Astrocyte of the hippocampus (primary cell): ENCODE measurements around the gene NPPB.
"Not testable (repeated sequence)": the region's sequence is repeated elsewhere in the genome, so short reads cannot be mapped to it uniquely, and the experiment has no call there.

Source experiments
- DNase-seq: peaks from one replicate; pipeline ENCODE4 v3.0.0; 2011; ENCODE audit warnings: low read depth, low spot score

Gene NPPB

GRCh38 chr1:11858613-11858967 lies at the start of gene NPPB:
Gene NPPB (minus strand): TSS chr1:11858945. CDS start chr1:11858833, 112 bp downstream.
- DNase-seq, result no peak

GRCh38 chr1:11908095-11908675 lies 49.4 kb upstream of the NPPB start:
- peak; percentile 92 for DNase-seq

- DNase-seq, result peak; percentile 97
These were observed 48.7 kb upstream of the NPPB start for GRCh38 chr1:11907275-11908094.

- DNase-seq, result no peak
These were observed 48.1 kb upstream of the NPPB start for GRCh38 chr1:11906870-11907269.

GRCh38 chr1:11904978-11905377 lies 46.2 kb upstream of the NPPB start:
- no peak for DNase-seq

GRCh38 chr1:11904156-11904555 lies 45.4 kb upstream of the NPPB start:
- DNase-seq, result not testable (repeated sequence)

- no peak for DNase-seq
These were observed 44.5 kb upstream of the NPPB start for GRCh38 chr1:11903210-11903609.

- DNase-seq, result not testable (repeated sequence)
These were observed 42.7 kb upstream of the NPPB start for GRCh38 chr1:11901446-11901845.

- peak; percentile 55 for DNase-seq
These were observed 40.2 kb upstream of the NPPB start for GRCh38 chr1:11898831-11899467.

GRCh38 chr1:11898086-11898785 lies 39.5 kb upstream of the NPPB start:
- no peak for DNase-seq

- not testable (repeated sequence) for DNase-seq
These were observed 35.8 kb upstream of the NPPB start for GRCh38 chr1:11894501-11894900.

GRCh38 chr1:11893907-11894251 lies 35.1 kb upstream of the NPPB start:
- DNase-seq, result peak; percentile 62

GRCh38 chr1:11891433-11892186 lies 32.9 kb upstream of the NPPB start:
- DNase-seq, result no peak

GRCh38 chr1:11888877-11889208 lies 30.1 kb upstream of the NPPB start:
- DNase-seq, result no peak

- DNase-seq, result no peak
These were observed 29.6 kb upstream of the NPPB start for GRCh38 chr1:11888206-11888876.

- DNase-seq, result no peak
These were observed 28.9 kb upstream of the NPPB start for GRCh38 chr1:11887666-11888007.

GRCh38 chr1:11886986-11887665 lies 28.4 kb upstream of the NPPB start:
- DNase-seq, result no peak

GRCh38 chr1:11885916-11886315 lies 27.2 kb upstream of the NPPB start:
- DNase-seq, result no peak

- DNase-seq, result no peak
These were observed 24.2 kb upstream of the NPPB start for GRCh38 chr1:11882814-11883538.
